SK-N-SH treated with all-trans-retinoic acid at 6 μM for 48 hours (cell line): ENCODE data around the gene KIAA1549.

ENCODE experiments used
- ATAC-seq: fragments of 200-7000 bp; cut with Tn5 transposase; 3 replicates; pipeline ENCODE4 v1.9.1; 2020; ENCODE audit warnings: mild to moderate bottlenecking, moderate library complexity
- BACH2 ChIP-seq: fragments of 250-450 bp; sonication (Bioruptor Pico); IDR thresholded peaks from 2 replicates; pipeline ENCODE4 v1.9.0; 2021; ENCODE audit warnings: mild to moderate bottlenecking, borderline replicate concordance
- CREB5 ChIP-seq: fragments of 250-450 bp; sonication (Bioruptor Pico); IDR thresholded peaks from 2 replicates; pipeline ENCODE4 v1.5.1; 2020; ENCODE audit warnings: low read depth, mild to moderate bottlenecking, moderate library complexity
- CSDC2 ChIP-seq: fragments of 250-450 bp; sonication (Bioruptor Pico); IDR thresholded peaks from 2 replicates; pipeline ENCODE4 v1.5.0; 2020; ENCODE audit warnings: mild to moderate bottlenecking, moderate library complexity
- CSRNP3 ChIP-seq: fragments of 250-450 bp; sonication (Bioruptor Pico); IDR thresholded peaks from 2 replicates; pipeline ENCODE4 v1.5.1; 2021; ENCODE audit warnings: mild to moderate bottlenecking, moderate library complexity
- ESRRG ChIP-seq: fragments of 250-450 bp; sonication (Bioruptor Pico); IDR thresholded peaks from 2 replicates; pipeline ENCODE4 v1.6.1; 2021; ENCODE audit warnings: mild to moderate bottlenecking
- GLIS3 ChIP-seq: fragments of 250-450 bp; sonication (Bioruptor Pico); IDR thresholded peaks from 2 replicates; pipeline ENCODE4 v1.5.0; 2020; ENCODE audit warnings: mild to moderate bottlenecking, moderate library complexity
- ISL1 ChIP-seq: fragments of 250-450 bp; sonication (Bioruptor Pico); IDR thresholded peaks from 2 replicates; pipeline ENCODE4 v2.1.2; 2022; ENCODE audit warnings: mild to moderate bottlenecking, moderate library complexity
- OSR1 ChIP-seq: fragments of 250-450 bp; sonication (Bioruptor Pico); IDR thresholded peaks from 2 replicates; pipeline ENCODE4 v1.8.0; 2022; ENCODE audit warnings: moderate library complexity, mild to moderate bottlenecking, inconsistent platforms
- PPARA ChIP-seq: fragments of 250-450 bp; sonication (Bioruptor Pico); IDR thresholded peaks from 2 replicates; pipeline ENCODE4 v1.5.0; 2020; ENCODE audit warnings: mild to moderate bottlenecking, borderline replicate concordance
- RARB ChIP-seq: fragments of 250-450 bp; sonication (Bioruptor Pico); IDR thresholded peaks from 2 replicates; pipeline ENCODE4 v1.8.0; 2021; ENCODE audit warnings: mild to moderate bottlenecking, moderate library complexity
- SNAI2 ChIP-seq: fragments of 250-450 bp; sonication (Bioruptor Pico); IDR thresholded peaks from 2 replicates; pipeline ENCODE4 v1.5.0; 2020; ENCODE audit warnings: mild to moderate bottlenecking, moderate library complexity
- TCF4 ChIP-seq: fragments of 250-450 bp; sonication (Bioruptor Pico); IDR thresholded peaks from 2 replicates; pipeline ENCODE4 v1.8.0; 2021; ENCODE audit warnings: mild to moderate bottlenecking, moderate library complexity, borderline replicate concordance
- TOX ChIP-seq: fragments of 250-450 bp; sonication (Bioruptor Pico); IDR thresholded peaks from 2 replicates; pipeline ENCODE4 v1.8.0; 2021; ENCODE audit warnings: mild to moderate bottlenecking, moderate library complexity, borderline replicate concordance
- ZC3H10 ChIP-seq: fragments of 250-450 bp; sonication (Bioruptor Pico); IDR thresholded peaks from 2 replicates; pipeline ENCODE4 v1.5.1; 2021; ENCODE audit warnings: mild to moderate bottlenecking, moderate library complexity
- ZFP3 ChIP-seq: fragments of 250-450 bp; sonication (Bioruptor Pico); IDR thresholded peaks from 2 replicates; pipeline ENCODE4 v1.5.0; 2020; ENCODE audit warnings: mild to moderate bottlenecking, moderate library complexity
- ZFP30 ChIP-seq: fragments of 450-650 bp; formaldehyde crosslinking; IDR thresholded peaks from 2 replicates; pipeline ENCODE4 v1.5.0; 2022; ENCODE audit warnings: mild to moderate bottlenecking, moderate library complexity
- ZNF565 ChIP-seq: fragments of 450-650 bp; formaldehyde crosslinking; conservative IDR thresholded peaks from 2 replicates; pipeline ENCODE4 v1.5.0; 2020; ENCODE audit warnings: low read depth, mild to moderate bottlenecking, moderate library complexity
- ZNF70 ChIP-seq: fragments of 450-650 bp; formaldehyde crosslinking; IDR thresholded peaks from 2 replicates; pipeline ENCODE4 v1.5.0; 2020; ENCODE audit warnings: mild to moderate bottlenecking, moderate library complexity
- ZNF8 ChIP-seq: fragments of 450-650 bp; formaldehyde crosslinking; IDR thresholded peaks from 2 replicates; pipeline ENCODE4 v1.5.0; 2020; ENCODE audit warnings: mild to moderate bottlenecking, moderate library complexity
- TF ChIP-seq, protein P1 (sequence below): fragments of 250-450 bp; sonication (Bioruptor Pico); IDR thresholded peaks from 2 replicates; pipeline ENCODE4 v1.8.0; 2020; ENCODE audit warnings: mild to moderate bottlenecking, moderate library complexity, borderline replicate concordance

The KIAA1549 gene

DNA sequence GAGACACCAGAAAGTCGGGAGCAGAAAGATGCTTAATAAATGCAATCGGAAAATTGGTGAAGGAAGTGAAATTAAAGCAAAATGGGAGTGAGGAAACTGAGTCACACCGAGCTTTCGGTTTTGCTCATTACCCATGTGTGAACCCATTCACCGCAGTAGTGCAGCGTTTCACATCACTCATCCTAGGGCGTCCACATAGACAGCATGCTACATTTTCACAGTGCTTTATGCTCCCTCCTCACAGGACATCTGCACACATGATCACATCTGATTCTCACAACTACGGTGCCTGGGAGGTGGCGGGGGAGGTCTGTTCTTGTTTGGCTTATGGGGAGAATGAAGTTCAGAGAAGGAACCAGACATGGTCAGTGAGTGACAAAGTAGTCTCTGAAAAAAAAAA, 146.6 kb downstream of the KIAA1549 start:
- ATAC-seq = no peak
- TF ChIP-seq ZC3H10 (CRISPR knock-in tag) (no peak), CSDC2 (CRISPR knock-in tag) (no peak), CSRNP3 (CRISPR knock-in tag) (no peak), ESRRG (CRISPR knock-in tag) (no peak), ZFP30 (no peak), ZNF565 (CRISPR knock-in tag) (no peak), CREB5 (CRISPR knock-in tag) (no peak), RARB (no peak), ZNF70 (CRISPR knock-in tag) (no peak), ZNF8 (CRISPR knock-in tag) (no peak)
- TF ChIP-seq, protein P1, sequence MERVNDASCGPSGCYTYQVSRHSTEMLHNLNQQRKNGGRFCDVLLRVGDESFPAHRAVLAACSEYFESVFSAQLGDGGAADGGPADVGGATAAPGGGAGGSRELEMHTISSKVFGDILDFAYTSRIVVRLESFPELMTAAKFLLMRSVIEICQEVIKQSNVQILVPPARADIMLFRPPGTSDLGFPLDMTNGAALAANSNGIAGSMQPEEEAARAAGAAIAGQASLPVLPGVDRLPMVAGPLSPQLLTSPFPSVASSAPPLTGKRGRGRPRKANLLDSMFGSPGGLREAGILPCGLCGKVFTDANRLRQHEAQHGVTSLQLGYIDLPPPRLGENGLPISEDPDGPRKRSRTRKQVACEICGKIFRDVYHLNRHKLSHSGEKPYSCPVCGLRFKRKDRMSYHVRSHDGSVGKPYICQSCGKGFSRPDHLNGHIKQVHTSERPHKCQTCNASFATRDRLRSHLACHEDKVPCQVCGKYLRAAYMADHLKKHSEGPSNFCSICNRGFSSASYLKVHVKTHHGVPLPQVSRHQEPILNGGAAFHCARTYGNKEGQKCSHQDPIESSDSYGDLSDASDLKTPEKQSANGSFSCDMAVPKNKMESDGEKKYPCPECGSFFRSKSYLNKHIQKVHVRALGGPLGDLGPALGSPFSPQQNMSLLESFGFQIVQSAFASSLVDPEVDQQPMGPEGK = no peak

- no peak for TF ChIP-seq ESRRG (CRISPR knock-in tag)
- TF ChIP-seq TOX (CRISPR knock-in tag) = no peak
- TF ChIP-seq, protein P1 = no peak
- no peak for TF ChIP-seq SNAI2 (CRISPR knock-in tag)
- TF ChIP-seq ZNF8 (CRISPR knock-in tag) = no peak
- TF ChIP-seq ZNF70 (CRISPR knock-in tag) = no peak
- TF ChIP-seq ZFP3 (CRISPR knock-in tag) = no peak
- no peak for TF ChIP-seq CSDC2 (CRISPR knock-in tag)
- TF ChIP-seq OSR1 (CRISPR knock-in tag) = no peak
- TF ChIP-seq CSRNP3 (CRISPR knock-in tag) = no peak
- TF ChIP-seq BACH2 (CRISPR knock-in tag) = no peak
- no peak for TF ChIP-seq ZNF565 (CRISPR knock-in tag)
- ATAC-seq = no peak
Observed at GRCh38 chr7:138833596-138833995, 147.6 kb downstream of the KIAA1549 start.

- ATAC-seq = no peak
Observed at GRCh38 chr7:138832966-138833365, 148.2 kb downstream of the KIAA1549 start.

More at GRCh38 chr7:138832966-138833365, 148.2 kb downstream of the KIAA1549 start:
- TF ChIP-seq SNAI2 (CRISPR knock-in tag) (no peak), TOX (CRISPR knock-in tag) (no peak), TCF4 (CRISPR knock-in tag) (no peak), ZNF565 (CRISPR knock-in tag) (no peak), OSR1 (CRISPR knock-in tag) (no peak), CREB5 (CRISPR knock-in tag) (no peak), PPARA (CRISPR knock-in tag) (no peak), CSRNP3 (CRISPR knock-in tag) (no peak), ISL1 (CRISPR knock-in tag) (no peak), ZNF70 (CRISPR knock-in tag) (no peak), ZFP30 (no peak), GLIS3 (CRISPR knock-in tag) (no peak), ZC3H10 (CRISPR knock-in tag) (no peak), BACH2 (CRISPR knock-in tag) (no peak)
- TF ChIP-seq, protein P1 = no peak
